ENCODE data around the gene ZBTB20. TPM values are rescaled to one million over a fixed set of nuclear protein-coding genes. Genes with fewer than 3 reads are reported as not detected.

ZBTB20 gene
- total RNA-seq, 1 experiment from 2014 or later: 1.6 TPM

DNA sequence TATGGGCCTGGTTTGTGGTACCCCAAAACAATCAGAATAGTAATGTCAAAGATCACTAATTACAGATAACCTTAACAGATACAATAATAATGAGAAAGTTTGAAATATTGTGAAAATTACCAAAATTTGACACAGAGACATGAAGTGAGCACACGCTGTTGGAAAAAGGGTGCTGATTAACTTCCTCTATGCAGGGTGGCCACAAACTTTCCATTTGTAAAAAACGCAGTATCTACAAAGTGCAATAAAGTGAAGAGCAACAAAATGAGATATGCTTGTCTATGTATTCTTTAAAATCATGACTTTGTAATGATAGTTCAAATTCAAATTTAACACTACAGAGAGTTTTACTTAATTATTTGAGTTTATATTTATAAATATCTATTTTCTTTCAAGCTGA is 860.8 kb downstream of the ZBTB20 start:
- Histone ChIP-seq H3K4me3 (ENCODE audit: low read length) (no peak overlapping the region), H3K27me3 (ENCODE audit: low read length) (no peaks in the 10 kb centered on the region), H2AFZ (ENCODE audit: low read length) (0 out of 2 replicates have a peak overlapping the region, but pooled peaks have one; percentile 36), H3K4me2 (ENCODE audit: low read depth, low read length, poor library complexity, severe bottlenecking) (no peak overlapping the region), H3K9me3 (ENCODE audit: low read length) (no peaks in the 10 kb centered on the region), H3K4me1 (ENCODE audit: low read length) (peaks cover 9% of the 10 kb centered on the region), H3K79me2 (ENCODE audit: low read length) (no peaks in the 10 kb centered on the region), H3K9ac (ENCODE audit: low read length) (no peak overlapping the region), H3K36me3 (ENCODE audit: insufficient read depth, low read length) (no peaks in the 10 kb centered on the region), H3K27ac (ENCODE audit: low read length) (no peak overlapping the region), H3K9me2 (replicated peaks; ENCODE audit: insufficient read depth, low read length) (no peaks in the 10 kb centered on the region), H4K20me1 (ENCODE audit: insufficient read depth, low read depth, low read length) (no peaks in the 10 kb centered on the region)
- DNase-seq: no peak

DNA sequence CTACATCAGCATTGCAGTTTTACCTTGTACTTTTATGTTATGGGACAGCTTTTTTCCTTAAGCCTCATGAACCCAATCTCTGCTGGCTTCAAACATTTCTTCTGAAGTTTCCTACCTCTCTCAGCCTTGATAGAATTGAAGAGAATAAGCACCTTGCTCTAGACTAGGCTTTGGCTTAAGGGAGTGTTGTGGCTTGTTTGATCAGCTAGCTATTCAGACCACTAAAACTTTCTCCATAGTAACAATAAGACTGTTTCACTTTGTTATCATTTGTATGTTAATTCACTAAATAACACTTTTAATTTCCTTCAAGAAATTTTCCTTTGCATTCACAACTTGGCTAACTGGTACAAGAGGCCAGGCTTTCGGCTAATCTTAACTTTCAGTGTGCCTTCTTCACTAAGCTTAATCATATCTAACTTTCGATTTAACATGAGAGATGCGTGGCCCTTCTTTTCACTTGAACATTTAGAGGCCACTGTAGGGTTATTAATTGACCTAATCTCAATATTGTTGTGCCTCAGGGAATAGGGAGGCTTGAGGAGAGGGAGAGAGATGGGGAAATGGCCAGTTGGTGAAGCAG is 861.3 kb downstream of the ZBTB20 start:
- Histone ChIP-seq H3K79me2 (ENCODE audit: low read length) (no peaks in the 10 kb centered on the region), H3K9me2 (replicated peaks; ENCODE audit: insufficient read depth, low read length) (no peaks in the 10 kb centered on the region), H3K9me3 (ENCODE audit: low read length) (no peaks in the 10 kb centered on the region), H3K36me3 (ENCODE audit: insufficient read depth, low read length) (no peaks in the 10 kb centered on the region), H3K27ac (ENCODE audit: low read length) (no peak overlapping the region), H3K4me3 (ENCODE audit: low read length) (no peak overlapping the region), H3K27me3 (ENCODE audit: low read length) (no peaks in the 10 kb centered on the region), H2AFZ (ENCODE audit: low read length) (no peak overlapping the region), H4K20me1 (ENCODE audit: insufficient read depth, low read depth, low read length) (no peaks in the 10 kb centered on the region), H3K4me1 (ENCODE audit: low read length) (peaks cover 4% of the 10 kb centered on the region), H3K4me2 (ENCODE audit: low read depth, low read length, poor library complexity, severe bottlenecking) (no peak overlapping the region), H3K9ac (ENCODE audit: low read length) (no peak overlapping the region)
- no peak for DNase-seq

DNA sequence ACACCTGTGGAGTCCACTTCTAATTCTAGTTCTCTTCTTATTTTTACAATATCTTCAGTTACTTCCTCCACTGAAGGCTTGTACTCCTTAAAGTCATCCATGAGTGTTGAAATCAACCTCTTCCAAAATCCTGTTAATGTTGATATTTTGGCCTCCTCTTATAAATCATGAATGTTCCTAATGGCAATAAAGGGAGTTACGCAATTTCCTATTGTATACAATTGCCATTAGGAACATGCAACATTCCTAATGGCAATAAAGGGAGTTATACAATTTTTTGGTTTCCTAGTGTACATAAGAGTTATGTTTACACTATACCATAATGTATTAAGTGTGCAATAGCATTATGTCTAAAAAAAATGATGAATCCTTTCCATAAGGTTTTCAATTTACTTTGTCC is 862.4 kb downstream of the ZBTB20 start:
- Histone ChIP-seq H3K4me2 (ENCODE audit: low read depth, low read length, poor library complexity, severe bottlenecking) (no peak overlapping the region), H3K4me3 (ENCODE audit: low read length) (no peak overlapping the region), H3K9ac (ENCODE audit: low read length) (no peak overlapping the region), H2AFZ (ENCODE audit: low read length) (no peak overlapping the region), H3K4me1 (ENCODE audit: low read length) (no peaks in the 10 kb centered on the region), H3K9me2 (replicated peaks; ENCODE audit: insufficient read depth, low read length) (no peaks in the 10 kb centered on the region), H3K9me3 (ENCODE audit: low read length) (no peaks in the 10 kb centered on the region), H3K27ac (ENCODE audit: low read length) (no peak overlapping the region), H3K27me3 (ENCODE audit: low read length) (no peaks in the 10 kb centered on the region), H3K36me3 (ENCODE audit: insufficient read depth, low read length) (no peaks in the 10 kb centered on the region), H3K79me2 (ENCODE audit: low read length) (no peaks in the 10 kb centered on the region), H4K20me1 (ENCODE audit: insufficient read depth, low read depth, low read length) (no peaks in the 10 kb centered on the region)
- peak; percentile 30 for DNase-seq

Small RNA genes within 50 kb of the gene (small RNA-seq; reads per million reads assigned to genes)
- gene MIR4796: not detected

Data from Karpas-422 (cell line).